GM04503 (cell line): ENCODE results near the gene CCDC158.
"Not testable (repeated sequence)": the region's sequence is repeated elsewhere in the genome, so short reads cannot be mapped to it uniquely, and the experiment has no call there.

Experiments
- DNase-seq: peaks from one replicate; pipeline ENCODE4 v3.0.0-alpha.2; 2012; ENCODE audit warnings: low read depth

Gene CCDC158

GRCh38 chr4:76420762-76421581, at the start of gene CCDC158:
Gene CCDC158, minus strand, starts transcription at chr4:76421141. Its CDS starts 17,934 bp downstream, at chr4:76403207.
- no peak for DNase-seq

- DNase-seq = no peak
Observed at GRCh38 chr4:76470532-76470931, 49.6 kb upstream of the CCDC158 start.

GRCh38 chr4:76470064-76470463, 49.1 kb upstream of the CCDC158 start:
- DNase-seq = no peak

- no peak for DNase-seq
Observed at GRCh38 chr4:76463568-76463967, 42.6 kb upstream of the CCDC158 start.

GRCh38 chr4:76459291-76459723, 38.4 kb upstream of the CCDC158 start:
- peak; percentile 14 for DNase-seq

- DNase-seq = no peak
Observed at GRCh38 chr4:76458825-76459224, 37.9 kb upstream of the CCDC158 start.

- no peak for DNase-seq
Observed at GRCh38 chr4:76458297-76458696, 37.4 kb upstream of the CCDC158 start.

- DNase-seq = no peak
Observed at GRCh38 chr4:76457885-76458284, 36.9 kb upstream of the CCDC158 start.

GRCh38 chr4:76454073-76454472, 33.1 kb upstream of the CCDC158 start:
- not testable (repeated sequence) for DNase-seq

- no peak for DNase-seq
Observed at GRCh38 chr4:76453232-76453631, 32.3 kb upstream of the CCDC158 start.

- DNase-seq = no peak
Observed at GRCh38 chr4:76449833-76450232, 28.9 kb upstream of the CCDC158 start.

GRCh38 chr4:76449362-76449767, 28.4 kb upstream of the CCDC158 start:
- no peak for DNase-seq

GRCh38 chr4:76448211-76448610, 27.3 kb upstream of the CCDC158 start:
- DNase-seq = no peak

- DNase-seq = no peak
Observed at GRCh38 chr4:76447393-76447851, 26.5 kb upstream of the CCDC158 start.

- DNase-seq = no peak
Observed at GRCh38 chr4:76445911-76446310, 25.0 kb upstream of the CCDC158 start.

- DNase-seq = no peak
Observed at GRCh38 chr4:76443376-76443775, 22.4 kb upstream of the CCDC158 start.

- no peak for DNase-seq
Observed at GRCh38 chr4:76442807-76443206, 21.9 kb upstream of the CCDC158 start.

- no peak for DNase-seq
Observed at GRCh38 chr4:76441881-76442280, 20.9 kb upstream of the CCDC158 start.

- DNase-seq = no peak
Observed at GRCh38 chr4:76439491-76439890, 18.6 kb upstream of the CCDC158 start.

- no peak for DNase-seq
Observed at GRCh38 chr4:76435528-76436319, 14.8 kb upstream of the CCDC158 start.

GRCh38 chr4:76434901-76435527, 14.1 kb upstream of the CCDC158 start, which contains the start of gene SHROOM3:
Gene SHROOM3, plus strand, starts transcription at chr4:76435229. Its CDS starts 824 bp downstream, at chr4:76436053.
- no peak for DNase-seq
